T47D (cell line): ENCODE data around the gene PTPDC1.
A peak's percentile ranks its signal among the peaks of the same experiment; 100 is the strongest.

Experiments used
- DNase-seq, 2 experiments: peaks; one replicate each; pipeline versions ENCODE4 v3.0.0 to v3.0.0-alpha.2; 2011 to 2012; ENCODE audit warnings: low read depth in 1 of 2, low spot score in 1 of 2
- JUND ChIP-seq: IDR thresholded peaks from 2 replicates; pipeline ENCODE4 v1.6.1; 2012; ENCODE audit warnings: low read depth
- in situ Hi-C: cut with HindIII; loops from 2 replicates; pipeline ENCODE4 v1.10.0; 2016; ENCODE audit warnings: low sequenced_read_pairs, low pct_unique_long_range_greater_than_20kb

The PTPDC1 gene

DNA sequence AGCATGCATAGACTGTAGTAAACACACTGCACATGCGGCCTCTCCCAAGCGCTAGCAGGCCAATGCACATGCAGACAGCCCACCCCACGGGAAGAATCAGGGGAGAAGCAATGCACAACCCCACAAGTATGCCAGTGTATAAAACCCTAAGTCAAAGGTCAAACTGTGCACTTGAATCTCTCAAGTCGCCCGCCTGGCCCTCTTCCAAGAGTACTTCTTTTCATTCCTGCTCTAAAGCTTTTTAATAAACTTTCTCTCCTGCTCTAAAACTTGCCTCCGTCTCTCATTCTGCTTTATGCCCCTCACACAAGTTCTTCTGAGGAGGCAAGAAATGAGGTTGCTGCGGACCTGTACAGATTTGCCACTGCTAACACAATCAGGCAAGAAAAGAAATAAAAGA is 50.4 kb downstream of the PTPDC1 start:
- no peak for DNase-seq
- TF ChIP-seq JUND, result no peak
- in situ Hi-C loops, result no loop called here

DNA sequence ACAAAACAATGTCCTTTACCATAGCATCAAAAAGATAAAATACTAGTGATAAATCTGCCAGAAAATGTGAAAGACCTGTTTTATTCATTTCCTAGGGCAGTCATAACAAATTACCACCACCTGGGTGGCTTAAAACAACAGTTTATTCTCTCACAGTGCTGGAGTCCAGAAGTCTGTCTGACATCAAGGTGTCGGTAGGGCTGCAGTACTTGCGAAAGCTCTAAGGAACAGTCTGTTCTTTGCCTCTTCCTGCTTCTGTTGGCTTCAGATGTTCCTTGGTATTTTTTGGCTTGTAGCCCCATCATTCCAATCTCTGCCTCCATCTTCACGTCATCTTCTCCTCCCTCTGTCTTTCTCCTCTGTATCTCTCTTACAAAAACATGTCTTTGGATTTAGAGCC is 51.0 kb downstream of the PTPDC1 start:
- no peak for TF ChIP-seq JUND
- in situ Hi-C loops, result no loop called here
- DNase-seq, result peak in 1 of 2 experiments; percentile 15

DNA sequence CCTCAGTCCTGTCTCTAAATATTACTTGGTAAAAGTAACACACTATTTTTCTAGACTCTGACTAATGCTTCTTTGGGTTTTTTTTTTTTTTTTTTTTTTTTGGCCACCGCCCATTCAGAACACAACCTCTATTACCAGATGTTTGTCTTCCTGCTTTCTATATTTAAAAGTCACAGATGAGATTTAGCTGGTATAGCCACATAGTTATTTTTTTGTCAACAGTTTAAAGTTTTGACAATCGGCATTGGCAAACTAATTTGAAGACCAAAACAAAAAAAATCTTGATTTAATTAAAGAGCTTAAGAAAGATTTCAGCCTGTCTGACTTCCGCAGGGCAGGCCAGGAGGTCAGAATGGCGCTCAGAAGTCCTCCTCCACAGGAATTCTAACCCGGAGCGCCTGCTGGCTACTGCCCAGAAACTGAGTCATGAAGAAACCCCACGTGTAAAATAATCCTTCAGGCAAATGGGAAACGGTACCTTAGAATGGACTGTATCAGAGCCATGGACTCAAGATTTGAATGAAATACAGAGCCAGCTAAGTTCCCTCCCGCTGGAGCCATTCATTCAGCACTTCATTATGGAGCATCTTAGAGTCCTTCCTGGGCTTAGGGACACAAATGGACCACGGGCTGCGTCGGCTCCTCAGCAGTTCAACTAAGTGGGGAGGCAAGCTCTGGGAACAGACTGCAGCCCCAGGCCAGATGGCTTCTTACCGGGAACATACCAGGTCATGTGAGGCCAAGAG is 55.6 kb downstream of the PTPDC1 start:
- in situ Hi-C loops, result no loop called here
- no peak for TF ChIP-seq JUND
- peak; percentile 27 to 54 for DNase-seq

DNA sequence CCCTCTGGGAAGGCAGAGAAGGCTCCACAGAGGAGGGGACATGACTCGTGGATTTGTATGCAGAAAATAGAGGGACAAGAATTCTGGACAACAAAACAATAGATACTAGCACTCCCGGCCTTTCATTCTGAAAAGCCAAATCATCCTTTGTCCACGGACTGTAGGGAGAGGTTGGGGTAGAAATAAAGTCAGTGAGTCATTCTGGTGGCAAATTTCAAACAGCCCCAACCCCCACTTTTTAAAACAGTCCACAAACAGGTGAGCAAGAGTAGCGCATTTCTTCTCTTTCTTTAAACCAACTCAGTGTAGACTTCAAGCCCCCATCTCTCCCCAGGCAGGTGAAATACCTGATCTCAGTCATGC is 56.1 kb downstream of the PTPDC1 start:
- DNase-seq, result no peak
- no peak for TF ChIP-seq JUND
- in situ Hi-C loops, result no loop called here

DNA sequence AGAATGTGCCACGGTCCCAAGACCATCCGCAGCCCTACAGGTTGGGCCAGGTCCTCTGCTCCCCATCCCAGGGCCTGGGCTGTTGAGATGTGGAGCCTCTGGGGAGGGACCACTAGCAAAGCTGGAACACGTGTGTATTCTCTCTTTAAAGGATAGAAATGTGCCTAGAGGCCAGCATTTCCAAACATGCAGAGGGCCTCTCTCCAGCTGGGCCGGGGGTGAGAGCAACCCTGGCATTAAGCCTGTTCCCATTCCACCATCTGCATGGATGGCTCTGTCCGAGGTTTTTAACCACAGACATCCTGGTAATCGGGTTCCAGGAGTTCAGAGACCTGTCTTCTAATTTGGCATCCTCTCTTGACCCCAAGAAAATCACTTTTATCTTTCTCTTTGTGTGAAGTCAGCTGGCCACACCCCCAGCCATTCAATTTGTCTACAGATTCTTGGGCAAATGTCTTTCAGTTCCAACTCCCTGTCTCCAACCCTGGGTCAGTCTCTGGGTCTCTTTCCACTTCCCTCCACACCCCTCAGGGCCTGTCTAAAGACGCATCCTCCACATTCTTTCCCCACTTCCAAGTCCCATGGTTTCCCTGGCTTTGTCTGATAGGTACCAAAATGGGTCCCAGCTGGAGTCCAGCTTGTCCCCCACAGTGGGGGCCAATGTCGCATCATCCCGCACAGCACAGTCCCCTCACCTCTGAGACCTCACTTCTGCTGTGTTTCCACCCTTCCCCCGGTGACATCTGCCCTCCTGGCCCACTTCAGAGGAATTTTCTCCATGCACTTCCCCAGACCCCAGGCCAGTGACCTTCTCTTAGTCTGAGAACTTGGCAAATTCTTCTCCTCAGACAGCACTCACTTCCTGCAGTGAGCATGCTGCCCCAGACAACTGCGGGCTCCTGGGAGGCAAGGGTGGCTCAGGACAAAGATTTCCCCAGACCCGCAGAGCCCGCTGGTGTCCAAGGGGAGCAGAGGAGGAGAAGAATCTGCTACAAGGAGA is 56.8 kb downstream of the PTPDC1 start:
- TF ChIP-seq JUND, result no peak
- in situ Hi-C loops, result no loop called here
- DNase-seq, result no peak

DNA sequence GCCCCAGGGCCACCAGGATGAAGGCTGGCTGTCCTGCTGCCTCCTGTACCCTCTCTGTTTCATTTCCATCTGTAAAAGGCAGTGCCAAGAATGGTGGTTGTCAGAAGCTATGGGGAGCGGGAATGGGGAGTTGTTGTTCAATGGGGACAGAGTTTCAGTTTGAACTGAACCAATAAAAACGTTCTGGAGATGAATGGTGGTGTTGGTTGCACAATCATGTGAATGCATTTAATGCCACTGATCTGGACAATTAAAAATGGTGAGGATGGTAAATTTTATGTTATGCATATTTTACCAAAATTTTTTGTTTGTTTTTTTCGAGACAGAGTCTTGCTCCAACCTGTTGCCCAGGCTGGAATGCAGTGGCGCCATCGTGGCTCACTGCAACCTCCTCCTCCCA is 58.1 kb downstream of the PTPDC1 start:
- no peak for TF ChIP-seq JUND
- DNase-seq, result no peak
- in situ Hi-C loops, result no loop called here

DNA sequence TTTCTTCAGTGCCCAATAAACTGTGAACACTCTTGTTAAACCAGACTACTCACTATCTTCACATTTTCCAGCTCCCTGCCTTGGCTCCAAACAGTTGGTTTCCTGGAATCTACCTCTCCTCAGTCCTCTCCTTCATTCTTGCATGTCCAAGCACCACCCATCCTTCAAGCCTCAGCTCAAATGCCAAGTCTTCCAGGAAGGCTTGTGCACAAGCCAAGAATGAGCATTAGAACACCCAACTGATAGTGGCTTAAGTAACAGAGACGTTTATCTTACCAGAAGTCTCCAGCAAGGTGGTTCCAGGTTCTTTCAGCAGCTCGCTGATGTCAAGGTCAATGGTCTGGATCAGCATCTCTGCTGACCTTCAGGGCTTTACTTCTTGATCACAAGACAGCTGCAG is 60.1 kb downstream of the PTPDC1 start:
- in situ Hi-C loops, result no loop called here
- TF ChIP-seq JUND, result no peak
- DNase-seq, result no peak

DNA sequence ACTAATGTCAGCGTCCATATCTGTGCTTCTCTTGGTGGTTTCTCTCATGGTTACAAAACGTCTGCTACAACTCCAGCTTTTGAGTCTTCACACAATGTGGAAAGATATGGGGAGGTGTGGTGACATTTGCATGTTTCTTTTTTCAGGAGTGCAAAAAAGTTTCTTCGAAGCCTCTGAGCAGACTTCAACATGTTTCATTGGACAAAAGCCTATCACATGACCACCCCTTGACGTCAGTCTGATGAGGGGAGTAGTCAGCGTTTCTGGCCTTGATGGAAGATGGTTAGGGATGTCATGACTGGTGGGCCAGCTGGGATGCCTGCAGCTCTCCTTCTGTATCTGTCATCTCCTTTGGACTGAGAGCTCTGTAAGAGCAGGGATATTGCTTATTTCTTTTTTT is 61.4 kb downstream of the PTPDC1 start:
- DNase-seq, result no peak
- no peak for TF ChIP-seq JUND
- in situ Hi-C loops, result no loop called here

DNA sequence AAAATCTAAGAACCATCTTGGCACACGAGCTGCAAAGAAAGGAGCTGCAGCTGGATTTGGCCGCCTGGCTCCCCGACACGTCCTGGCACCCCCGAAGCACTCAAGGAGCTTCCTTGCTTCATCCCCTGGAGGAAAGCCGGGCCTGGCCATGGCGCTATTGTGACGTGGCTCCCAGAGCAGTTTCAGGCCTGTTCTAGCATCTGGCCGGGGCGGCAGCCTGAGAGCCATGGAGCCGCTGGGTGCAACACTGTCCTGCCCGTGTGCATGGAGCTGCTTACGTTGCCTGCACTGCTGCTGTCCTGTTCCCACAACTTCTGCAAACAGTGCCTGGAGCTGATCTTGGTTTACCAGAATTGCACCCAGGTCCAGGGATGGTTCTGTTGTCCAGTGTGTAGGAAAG is 63.5 kb downstream of the PTPDC1 start:
- DNase-seq, result no peak
- in situ Hi-C loops, result no loop called here
- no peak for TF ChIP-seq JUND

DNA sequence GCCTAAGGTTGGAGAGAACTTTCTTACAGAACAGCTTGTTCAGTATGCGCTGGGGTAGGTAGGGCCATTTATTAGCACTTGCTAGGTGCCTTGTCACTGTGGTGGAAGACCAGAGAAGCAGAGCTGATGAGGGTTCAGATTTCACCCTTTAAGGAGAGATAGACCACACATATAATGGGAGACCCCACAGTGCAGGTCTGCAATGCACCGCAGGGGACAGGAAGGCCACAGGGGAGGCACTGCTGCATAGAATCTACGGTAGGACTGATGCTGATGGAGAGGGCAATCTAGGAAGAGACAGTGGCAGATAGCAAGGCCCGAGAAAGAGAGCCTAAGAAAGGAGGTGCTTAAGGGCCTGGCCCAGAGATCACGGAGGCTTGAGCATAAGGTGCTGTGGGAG is 64.2 kb downstream of the PTPDC1 start:
- no peak for DNase-seq
- in situ Hi-C loops, result no loop called here
- TF ChIP-seq JUND, result no peak

DNA sequence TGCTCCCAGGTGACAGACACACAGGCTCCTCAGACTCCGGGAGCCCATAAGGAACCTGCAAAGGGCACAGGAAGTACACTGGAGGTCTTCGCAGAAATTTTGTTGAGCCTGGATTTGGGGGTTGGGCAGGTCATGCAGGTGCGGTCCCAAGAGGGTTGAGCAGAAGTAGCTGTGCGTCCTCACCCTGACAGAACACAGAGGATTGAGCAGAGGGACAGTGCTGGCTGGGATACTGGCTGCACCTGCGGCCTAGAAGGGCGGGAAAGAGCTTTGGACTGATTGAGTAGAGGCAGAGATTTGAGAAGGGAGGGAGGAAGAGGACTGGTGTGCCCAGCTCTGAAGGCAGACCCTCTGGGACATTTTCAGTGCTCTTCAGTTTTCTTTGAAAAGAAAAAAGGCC is 65.4 kb downstream of the PTPDC1 start:
- TF ChIP-seq JUND, result no peak
- in situ Hi-C loops, result no loop called here
- no peak for DNase-seq

DNA sequence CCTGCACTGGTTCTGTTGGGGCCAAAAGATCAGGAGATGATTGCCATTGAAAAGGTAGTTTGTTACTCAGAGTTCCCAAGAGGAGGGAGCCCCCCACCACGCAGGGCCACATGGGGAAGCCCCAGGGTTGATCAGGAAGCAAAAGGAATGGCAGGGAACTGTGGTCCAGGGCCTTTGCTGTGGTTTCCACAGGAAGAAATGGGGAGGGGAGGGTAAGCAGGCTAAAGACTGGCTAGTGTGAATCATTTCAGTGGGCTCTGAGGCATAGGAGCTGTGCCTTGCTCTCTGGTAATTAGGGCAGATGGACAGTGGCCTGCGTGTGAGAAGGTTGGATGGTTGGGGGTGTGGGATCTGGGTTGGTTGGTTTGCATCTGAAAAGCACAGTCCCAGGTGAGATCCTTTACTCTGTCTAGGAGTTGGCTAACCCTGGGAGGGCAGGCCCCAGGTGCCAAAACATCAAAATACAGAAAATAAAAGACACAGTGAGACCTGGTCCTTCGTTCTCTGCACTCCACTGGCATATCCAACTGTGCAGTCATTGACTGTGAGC is 66.1 kb downstream of the PTPDC1 start:
- no peak for TF ChIP-seq JUND
- no peak for DNase-seq
- in situ Hi-C loops, result no loop called here
